ENCODE measurements around the gene ZNF222.

The ZNF222 gene

DNA sequence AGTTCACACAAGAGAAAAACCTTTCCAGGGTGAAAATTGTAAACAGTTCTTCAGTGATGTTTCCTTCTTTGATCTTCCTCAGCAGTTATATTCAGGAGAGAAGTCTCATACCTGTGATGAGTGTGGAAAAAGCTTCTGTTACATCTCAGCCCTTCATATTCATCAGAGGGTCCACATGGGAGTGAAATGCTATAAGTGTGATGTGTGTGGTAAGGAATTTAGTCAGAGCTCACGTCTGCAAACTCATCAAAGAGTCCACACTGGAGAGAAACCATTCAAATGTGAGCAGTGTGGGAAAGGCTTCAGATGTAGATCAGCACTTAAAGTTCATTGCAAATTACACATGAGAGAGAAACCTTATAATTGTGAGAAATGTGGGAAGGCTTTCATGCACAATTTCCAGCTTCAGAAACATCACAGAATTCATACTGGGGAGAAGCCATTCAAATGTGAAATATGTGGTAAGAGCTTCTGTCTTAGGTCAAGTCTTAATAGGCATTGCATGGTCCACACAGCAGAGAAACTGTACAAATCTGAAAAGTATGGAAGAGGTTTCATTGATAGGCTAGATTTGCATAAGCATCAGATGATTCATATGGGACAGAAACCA, 6.9 kb downstream of the ZNF222 start:
- H3K4me3 Mint-ChIP-seq, result no peak overlapping the region
- H3K9me3 Mint-ChIP-seq, result peaks cover 96% of the 10 kb centered on the region
- no peak for DNase-seq
- H3K36me3 Mint-ChIP-seq (ENCODE audit: low read depth), result peaks cover 72% of the 10 kb centered on the region
- TF ChIP-seq, protein P1, sequence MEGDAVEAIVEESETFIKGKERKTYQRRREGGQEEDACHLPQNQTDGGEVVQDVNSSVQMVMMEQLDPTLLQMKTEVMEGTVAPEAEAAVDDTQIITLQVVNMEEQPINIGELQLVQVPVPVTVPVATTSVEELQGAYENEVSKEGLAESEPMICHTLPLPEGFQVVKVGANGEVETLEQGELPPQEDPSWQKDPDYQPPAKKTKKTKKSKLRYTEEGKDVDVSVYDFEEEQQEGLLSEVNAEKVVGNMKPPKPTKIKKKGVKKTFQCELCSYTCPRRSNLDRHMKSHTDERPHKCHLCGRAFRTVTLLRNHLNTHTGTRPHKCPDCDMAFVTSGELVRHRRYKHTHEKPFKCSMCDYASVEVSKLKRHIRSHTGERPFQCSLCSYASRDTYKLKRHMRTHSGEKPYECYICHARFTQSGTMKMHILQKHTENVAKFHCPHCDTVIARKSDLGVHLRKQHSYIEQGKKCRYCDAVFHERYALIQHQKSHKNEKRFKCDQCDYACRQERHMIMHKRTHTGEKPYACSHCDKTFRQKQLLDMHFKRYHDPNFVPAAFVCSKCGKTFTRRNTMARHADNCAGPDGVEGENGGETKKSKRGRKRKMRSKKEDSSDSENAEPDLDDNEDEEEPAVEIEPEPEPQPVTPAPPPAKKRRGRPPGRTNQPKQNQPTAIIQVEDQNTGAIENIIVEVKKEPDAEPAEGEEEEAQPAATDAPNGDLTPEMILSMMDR (IDR thresholded peaks at IDR 0.05), result no peak
- peaks cover 4% of the 10 kb centered on the region for H3K27me3 Mint-ChIP-seq (ENCODE audit: low read depth, poor library complexity)
- no peaks in the 10 kb centered on the region for H3K4me1 Mint-ChIP-seq
- no peak overlapping the region for H3K27ac Mint-ChIP-seq

DNA sequence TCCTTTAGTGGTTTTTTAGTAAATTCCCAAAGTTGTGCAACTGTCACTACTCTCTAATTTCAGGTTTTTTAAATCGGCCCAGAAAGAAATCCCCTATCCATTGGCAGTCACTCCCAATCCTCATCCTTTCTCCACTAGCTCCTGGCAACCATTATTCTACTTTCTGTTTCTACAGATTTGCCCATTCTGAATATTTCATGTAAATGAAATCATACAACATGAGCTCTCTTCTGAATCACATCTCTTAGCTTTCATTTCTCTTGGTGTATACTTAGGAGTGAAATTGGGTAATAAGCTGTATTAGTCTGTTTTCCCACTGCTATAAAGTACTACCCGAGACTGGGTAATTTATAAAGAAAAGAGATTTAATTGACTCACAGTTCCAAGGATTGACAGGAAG, 17.0 kb downstream of the ZNF222 start:
- peaks cover 24% of the 10 kb centered on the region for H3K27me3 Mint-ChIP-seq (ENCODE audit: low read depth, poor library complexity)
- TF ChIP-seq, protein P1 (IDR thresholded peaks at IDR 0.05), result no peak
- H3K4me3 Mint-ChIP-seq, result no peak overlapping the region
- peaks cover 44% of the 10 kb centered on the region for H3K9me3 Mint-ChIP-seq
- no peaks in the 10 kb centered on the region for H3K36me3 Mint-ChIP-seq (ENCODE audit: low read depth)
- no peaks in the 10 kb centered on the region for H3K4me1 Mint-ChIP-seq
- H3K27ac Mint-ChIP-seq, result no peak overlapping the region
- DNase-seq, result no peak

DNA sequence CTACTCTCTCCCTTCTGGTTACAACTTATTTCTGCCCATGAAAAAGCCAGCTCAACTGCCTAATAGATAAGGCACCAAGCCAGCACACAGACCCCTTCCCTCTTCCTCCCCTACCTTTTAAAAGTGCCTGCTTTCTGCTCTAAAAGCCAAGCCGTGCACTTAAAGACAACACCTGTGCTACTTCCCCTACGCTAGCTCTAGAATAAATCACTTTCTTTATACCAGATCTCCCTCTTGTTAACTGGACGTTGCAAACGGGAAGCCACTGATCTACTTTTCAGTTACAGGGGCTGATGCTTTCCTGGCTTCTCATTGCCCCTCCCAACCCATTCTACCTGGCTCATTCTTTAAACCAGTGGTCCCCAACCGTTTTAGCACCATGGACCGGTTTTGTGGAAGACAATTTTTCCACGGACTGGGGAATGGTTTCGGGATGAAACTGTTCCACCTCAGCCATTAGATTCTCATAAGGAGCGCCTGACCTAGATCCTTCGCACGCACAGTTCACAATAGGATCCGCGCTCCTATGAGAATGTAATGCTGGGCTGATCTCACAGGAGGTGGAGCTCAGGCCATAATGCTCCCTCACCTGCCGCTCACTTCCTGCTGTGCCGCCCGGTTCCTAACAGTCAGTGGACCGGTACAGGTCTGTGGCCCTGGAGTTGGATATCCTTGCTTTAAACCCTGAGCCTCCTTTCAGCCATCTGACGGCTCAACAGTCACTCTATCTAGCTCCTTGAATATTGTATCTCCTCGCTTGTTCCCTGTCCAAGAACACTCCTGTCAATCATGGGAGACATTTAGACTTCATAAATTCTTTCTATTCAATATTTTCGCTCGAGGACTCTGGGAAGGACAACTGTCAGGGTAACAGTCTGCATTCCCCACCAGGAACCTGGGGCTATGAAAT, 25.8 kb downstream of the ZNF222 start:
- TF ChIP-seq, protein P1 (IDR thresholded peaks at IDR 0.05), result no peak
- DNase-seq, result no peak
- Mint-ChIP-seq H3K4me1 (peaks cover 23% of the 10 kb centered on the region), H3K9me3 (peaks cover 55% of the 10 kb centered on the region), H3K4me3 (peak overlapping the region; percentile 99), H3K36me3 (ENCODE audit: low read depth) (peaks cover 40% of the 10 kb centered on the region), H3K27me3 (ENCODE audit: low read depth, poor library complexity) (peaks cover 37% of the 10 kb centered on the region), H3K27ac (no peak overlapping the region)

DNA sequence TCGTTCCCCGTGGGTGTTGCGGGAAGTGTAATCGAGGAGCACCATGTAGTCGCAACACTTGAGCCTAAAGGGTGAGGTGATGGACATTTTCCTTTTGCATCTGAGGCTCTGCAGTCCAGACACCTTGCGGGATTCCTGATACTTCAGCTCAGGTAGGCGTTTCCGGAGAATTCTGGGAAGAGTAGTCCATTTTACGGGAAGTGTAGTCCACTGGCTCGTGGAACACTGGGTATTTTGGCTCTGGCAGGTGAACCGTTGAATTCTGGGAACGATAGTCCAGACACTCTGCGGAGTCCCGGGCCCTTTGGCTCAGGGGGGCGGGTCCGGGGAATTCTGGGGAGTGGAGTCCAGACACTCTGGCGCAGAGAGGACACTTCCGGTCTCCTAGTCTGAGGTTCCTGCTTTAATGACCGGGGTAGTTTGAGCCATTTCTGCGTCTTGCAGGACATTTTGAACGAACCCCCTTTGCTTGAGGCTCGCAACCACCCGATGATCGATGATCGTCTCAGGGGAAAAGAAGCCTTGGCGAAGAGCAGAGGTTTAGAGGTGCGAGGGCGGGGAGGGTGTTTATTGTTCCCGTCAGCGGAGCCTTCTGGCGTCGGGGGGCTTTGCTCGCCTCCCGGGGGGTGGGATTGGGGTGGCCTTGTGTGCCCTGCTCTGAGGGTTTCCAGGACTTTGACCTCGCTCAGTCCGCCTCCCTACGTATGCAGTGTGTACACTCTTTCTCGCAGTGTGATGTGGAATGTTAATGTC, 26.6 kb downstream of the ZNF222 start, which contains the start of gene ZNF223:
Gene ZNF223, plus strand, starts transcription at position 387 of the 753 bp plus-strand sequence. CDS start 3,141 bp downstream, outside the sequence.
- Mint-ChIP-seq H3K36me3 (ENCODE audit: low read depth) (peaks cover 46% of the 10 kb centered on the region), H3K4me3 (peak within 1 kb of the TSS; percentile 99), H3K27me3 (ENCODE audit: low read depth, poor library complexity) (peaks cover 33% of the 10 kb centered on the region), H3K27ac (peak within 1 kb of the TSS; percentile 83), H3K9me3 (peaks cover 59% of the 10 kb centered on the region), H3K4me1 (peaks cover 23% of the 10 kb centered on the region)
- TF ChIP-seq, protein P1 (IDR thresholded peaks at IDR 0.05), result no peak
- peak; percentile 86 for DNase-seq

DNA sequence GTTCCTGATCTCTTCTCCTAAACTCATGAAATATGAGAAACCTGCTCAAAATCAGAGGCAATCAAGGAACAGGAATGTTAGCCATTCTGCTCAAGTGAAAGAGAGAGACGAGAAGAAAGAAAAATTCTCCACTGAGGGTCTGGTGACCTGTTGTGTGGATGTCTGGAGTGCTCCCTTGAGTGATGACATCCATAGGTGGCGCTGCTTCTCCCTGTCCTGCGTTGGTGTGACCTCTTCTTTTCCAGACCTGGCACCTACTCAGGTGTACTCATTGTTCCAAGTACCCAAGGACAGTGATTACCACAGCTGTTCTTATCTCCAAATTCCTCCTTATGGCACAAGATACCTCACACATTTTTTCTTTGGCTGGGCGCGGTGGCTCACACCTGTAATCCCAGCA, 30.7 kb downstream of the ZNF222 start:
- H3K36me3 Mint-ChIP-seq (ENCODE audit: low read depth), result peaks cover 86% of the 10 kb centered on the region

More for the DNA sequence above, 30.7 kb downstream of the ZNF222 start:
- Mint-ChIP-seq H3K4me3 (no peak overlapping the region), H3K27me3 (ENCODE audit: low read depth, poor library complexity) (peaks cover 1% of the 10 kb centered on the region), H3K4me1 (peaks cover 23% of the 10 kb centered on the region), H3K9me3 (peaks cover 43% of the 10 kb centered on the region), H3K27ac (no peak overlapping the region)
- TF ChIP-seq, protein P1 (IDR thresholded peaks at IDR 0.05), result no peak
- no peak for DNase-seq
